Inflammatory macrophage (primary cell): Measurements from ENCODE around the gene SUSD3.
"Not testable (repeated sequence)": the region's sequence is repeated elsewhere in the genome, so short reads cannot be mapped to it uniquely, and the experiment has no call there.

ENCODE experiments used
- DNase-seq, 2 donors: peaks; one replicate each; pipeline ENCODE4 v3.0.0-alpha.2; 2020 to 2022

SUSD3 gene

DNA sequence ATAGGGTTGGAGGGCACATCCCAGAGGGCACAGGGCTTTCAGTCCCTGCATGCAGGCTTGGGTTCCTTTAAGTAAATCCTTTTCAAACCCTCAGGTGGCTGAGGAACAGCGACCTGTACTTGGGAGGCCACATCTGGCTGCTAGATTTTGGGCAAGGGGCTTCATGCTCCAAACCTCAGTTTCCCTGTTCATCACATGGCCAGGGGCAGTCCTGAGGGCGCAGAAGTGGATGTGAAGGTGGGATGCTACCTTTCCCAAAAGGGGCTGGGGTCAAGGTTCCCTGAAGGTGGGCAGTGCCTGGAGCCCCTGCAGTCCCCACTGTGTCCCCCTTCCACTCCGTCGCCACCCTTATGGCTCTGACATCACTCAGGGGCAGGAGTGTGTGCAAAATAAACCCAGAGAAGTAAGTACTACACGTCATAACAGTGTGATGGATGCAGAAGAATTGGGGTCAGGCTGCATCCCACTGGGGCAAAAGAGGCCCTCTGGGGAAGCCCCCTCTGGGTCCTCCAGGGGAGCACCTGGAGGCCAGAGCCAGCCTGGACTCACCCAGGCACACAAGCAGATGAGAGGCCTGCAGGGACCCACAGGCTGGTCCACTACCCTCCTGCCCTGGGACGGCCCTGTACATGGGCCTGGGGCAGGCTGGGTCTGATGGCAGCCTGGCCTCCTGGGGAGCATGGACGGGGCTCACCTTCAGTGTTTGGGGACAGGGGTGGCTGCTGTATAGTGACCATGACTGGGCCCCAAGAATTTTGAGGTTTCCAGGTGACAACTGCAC, 35.6 kb downstream of the SUSD3 start:
- no peak for DNase-seq

GRCh38 chr9:93094658-93095204, 36.2 kb downstream of the SUSD3 start:
- peak; percentile 76 to 80 for DNase-seq

GRCh38 chr9:93095205-93096130, 37.0 kb downstream of the SUSD3 start:
- DNase-seq: peak; percentile 100

GRCh38 chr9:93096131-93096802, 37.8 kb downstream of the SUSD3 start, which contains the start of gene CARD19:
CARD19 (plus strand) TSS chr9:93096217; CDS start chr9:93096346, 129 bp downstream.
- peak; percentile 15 to 56 for DNase-seq

DNA sequence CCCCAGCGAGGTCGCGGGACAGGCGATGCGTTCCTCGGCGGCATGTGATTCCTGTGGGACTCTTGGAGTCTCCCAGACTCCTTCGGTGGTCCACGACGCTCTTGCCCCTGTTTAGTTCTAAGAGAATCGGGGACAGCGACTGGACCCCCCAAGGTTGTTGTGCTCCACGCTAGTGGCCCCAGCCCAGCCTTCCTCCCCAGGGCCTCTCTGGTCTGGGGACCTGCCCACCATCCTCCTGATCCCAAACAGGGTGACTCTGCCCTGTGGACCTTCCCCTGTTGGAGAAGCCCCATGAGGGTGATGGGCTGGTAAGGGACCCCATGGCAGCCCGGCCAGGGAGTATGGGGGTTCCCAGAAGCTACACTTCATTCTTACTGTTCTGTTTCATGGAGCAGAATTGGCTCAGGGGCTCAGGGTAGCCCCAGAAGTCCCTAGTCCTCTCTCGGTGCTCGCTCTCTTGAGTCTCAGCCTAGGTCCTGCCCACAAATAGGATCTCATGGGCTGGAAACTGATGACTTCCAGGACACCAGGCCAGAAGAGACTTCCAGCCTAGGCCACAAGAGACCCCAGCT, 38.4 kb downstream of the SUSD3 start:
- no peak for DNase-seq

DNA sequence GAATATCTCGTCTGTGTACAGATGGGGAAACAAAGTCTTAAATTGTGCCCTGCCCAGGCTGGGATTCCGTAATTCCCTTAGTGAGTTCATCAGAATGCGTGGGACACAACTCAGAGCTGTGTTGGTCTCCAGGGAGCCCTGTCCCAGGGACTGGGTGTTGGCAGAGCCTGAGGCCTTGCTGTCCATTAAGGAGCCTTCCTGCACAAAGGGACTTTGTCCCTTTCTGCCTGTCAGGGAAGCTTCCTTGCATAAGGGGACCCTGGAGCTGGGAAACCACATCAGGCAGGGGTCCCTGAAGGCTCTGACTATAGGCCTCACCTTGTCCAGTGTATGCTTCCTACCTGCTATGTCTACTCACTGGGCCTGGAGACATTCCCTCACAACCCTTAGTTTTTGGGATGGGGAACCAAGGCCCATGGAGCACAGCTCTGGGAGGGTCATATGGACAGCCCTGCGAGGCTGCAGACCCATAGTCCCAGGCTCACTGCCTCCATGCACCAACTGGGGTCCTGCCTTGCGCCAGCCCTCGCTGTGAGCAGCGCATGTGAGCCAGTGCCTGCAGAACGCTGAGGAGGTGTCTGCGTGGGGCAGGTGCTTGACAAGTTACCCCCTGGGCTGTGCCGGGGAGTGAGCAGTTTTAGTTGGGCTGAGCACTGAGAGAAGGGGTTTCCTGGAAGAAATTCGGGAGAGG, 39.2 kb downstream of the SUSD3 start:
- peak; percentile 23 to 52 for DNase-seq

- DNase-seq: peak; percentile 95 to 97
Observed at GRCh38 chr9:93098236-93098946, 39.9 kb downstream of the SUSD3 start.

DNA sequence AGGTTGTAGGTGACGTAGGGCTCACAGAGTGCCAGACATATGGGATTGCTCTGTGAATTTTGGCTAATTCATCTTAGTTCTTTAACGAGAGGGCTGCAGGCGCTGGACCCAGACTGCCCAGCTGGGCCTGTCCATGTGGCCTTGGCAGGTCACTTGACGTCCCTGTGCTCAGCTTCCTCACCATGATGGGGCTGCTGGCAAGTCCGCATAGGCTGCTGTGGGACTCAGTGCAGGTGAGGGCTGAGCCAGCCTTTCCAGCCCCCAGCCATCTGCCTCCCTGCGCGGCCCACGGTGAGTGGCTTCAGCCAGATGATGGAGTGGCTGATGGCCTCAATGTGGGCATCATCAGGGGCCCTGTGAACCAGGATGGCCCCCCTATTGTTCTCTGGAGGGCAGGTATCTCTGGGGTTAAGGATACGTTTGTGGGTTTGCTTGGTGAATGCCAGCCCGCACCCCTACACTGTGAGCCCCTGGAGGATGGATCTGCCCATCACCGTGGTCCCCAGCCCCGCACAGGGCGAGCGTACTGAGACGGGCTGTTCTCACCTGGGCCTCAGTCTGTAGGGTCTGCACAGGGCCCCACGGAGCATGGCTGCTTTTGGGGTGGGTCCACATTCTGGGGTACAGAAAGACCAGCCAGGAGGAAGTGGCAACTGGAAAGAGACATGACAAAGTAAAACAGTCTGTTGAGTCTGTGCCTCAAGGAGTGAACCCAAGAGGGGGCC, 41.2 kb downstream of the SUSD3 start:
- DNase-seq: no peak

DNA sequence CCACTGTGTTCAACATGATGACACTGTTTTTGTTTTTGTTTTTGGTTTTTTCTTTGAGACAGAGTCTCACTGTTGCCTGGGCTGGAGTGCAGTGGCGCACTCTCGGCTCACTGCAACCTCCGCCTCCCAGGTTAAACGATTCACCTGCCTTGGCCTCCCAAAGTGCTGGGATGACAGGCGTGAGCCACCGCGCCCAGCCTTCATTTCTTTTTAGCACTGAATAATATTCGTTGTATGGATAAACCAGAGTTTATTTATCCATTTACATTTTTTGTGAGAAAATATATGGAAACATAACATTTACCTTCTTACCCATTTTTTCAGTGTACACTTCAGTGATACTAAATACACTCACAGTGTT, 41.8 kb downstream of the SUSD3 start:
- no peak for DNase-seq

DNA sequence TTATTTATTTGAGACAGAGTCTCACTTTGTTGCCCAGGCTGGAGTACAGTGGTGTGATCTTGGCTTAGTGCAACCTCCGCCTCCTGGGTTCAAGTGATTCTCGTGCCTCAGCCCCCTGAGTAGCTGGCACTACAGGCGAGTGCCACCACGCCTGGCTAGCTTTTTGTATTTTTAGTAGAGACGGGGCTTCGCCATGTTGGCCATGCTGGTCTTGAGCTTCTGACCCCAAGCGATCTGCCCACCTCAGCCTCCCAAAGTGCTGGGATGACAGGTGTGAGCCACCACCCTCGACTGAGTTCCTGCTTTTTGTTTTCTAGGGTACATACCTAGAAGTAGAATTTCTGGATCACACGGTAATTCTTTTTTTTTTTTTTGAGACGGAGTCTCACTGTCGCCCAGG, 42.6 kb downstream of the SUSD3 start:
- not testable (repeated sequence) for DNase-seq

- DNase-seq: no peak
Observed at GRCh38 chr9:93105620-93106019, 47.1 kb downstream of the SUSD3 start.

- DNase-seq: no peak
Observed at GRCh38 chr9:93107151-93107824, 48.8 kb downstream of the SUSD3 start.

DNA sequence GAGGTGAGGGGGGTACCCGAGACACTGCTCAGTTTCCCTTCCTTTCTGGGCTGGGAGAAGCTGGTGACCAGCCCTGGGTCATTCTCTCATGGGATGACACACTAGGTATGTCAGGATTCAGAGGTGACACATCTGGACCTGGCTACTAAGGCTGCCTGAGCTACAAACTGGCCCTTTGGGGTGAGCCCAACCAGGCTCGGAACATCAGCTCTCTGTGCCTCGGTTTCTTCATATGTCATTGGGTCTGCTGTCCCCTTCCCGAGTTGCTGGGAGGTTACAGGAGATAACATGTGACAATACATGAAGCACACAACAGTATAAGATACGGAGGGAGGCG, 49.3 kb downstream of the SUSD3 start:
- DNase-seq: no peak

DNA sequence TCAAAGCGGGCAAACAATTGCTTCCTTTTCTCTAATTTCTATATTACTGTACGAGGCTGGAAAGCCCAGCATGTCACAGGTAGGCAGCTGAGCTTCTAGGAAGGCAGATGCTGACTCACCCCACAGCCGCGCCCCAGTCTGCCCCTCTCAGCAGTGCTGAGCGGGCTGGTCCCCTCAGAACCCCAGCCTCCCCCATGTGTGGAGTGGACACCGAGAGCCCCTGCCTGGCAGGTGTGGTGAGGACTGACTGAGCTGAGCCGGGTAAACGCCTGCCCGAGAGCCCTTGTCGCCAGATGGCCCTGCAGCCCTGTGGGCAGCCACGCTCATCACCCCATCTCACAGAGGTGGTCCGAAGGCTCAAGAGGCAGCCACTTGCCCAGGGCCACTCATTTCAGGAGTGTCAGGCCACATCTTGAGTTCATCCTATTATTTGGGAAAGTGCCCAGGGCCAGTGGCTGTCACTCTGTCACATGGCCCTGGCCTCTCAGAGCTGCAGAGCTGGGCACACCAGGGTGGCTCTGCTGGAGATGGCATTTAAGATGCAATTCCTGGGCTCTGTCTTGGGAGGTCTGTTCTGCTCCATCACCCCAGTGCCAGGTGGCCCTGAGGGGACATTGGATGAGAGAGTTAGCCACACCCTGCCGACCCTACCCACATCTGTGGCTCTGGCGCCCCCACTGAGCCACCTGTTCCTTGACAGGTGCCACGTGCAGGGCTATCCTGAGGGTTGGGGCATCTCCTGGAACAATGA, 50.0 kb downstream of the SUSD3 start:
- no peak for DNase-seq

GRCh38 chr9:93110311-93110855, 51.9 kb downstream of the SUSD3 start:
- DNase-seq: no peak

DNA sequence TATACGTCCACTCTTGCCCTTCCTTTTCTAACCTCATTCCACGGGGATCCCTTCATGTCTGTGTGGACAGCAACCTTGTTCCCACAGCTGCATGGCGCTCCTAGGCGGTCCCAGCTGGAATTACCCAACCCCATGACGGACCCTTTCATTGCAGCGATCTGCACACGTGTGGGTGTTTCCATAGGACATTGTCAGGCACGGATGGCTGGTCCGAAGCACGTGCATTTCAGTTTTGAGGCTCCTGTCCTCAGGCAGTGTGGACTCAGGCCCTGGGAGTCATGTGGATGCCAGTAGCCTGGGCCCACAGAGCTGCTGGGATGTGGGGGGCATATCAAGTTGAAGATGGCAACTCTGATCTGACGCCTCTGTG, 52.5 kb downstream of the SUSD3 start:
- no peak for DNase-seq

- DNase-seq: peak; percentile 48 to 60
Observed at GRCh38 chr9:93111371-93112115, 53.0 kb downstream of the SUSD3 start.
